ENCODE measurements around the gene CLEC19A.

Gene CLEC19A

DNA sequence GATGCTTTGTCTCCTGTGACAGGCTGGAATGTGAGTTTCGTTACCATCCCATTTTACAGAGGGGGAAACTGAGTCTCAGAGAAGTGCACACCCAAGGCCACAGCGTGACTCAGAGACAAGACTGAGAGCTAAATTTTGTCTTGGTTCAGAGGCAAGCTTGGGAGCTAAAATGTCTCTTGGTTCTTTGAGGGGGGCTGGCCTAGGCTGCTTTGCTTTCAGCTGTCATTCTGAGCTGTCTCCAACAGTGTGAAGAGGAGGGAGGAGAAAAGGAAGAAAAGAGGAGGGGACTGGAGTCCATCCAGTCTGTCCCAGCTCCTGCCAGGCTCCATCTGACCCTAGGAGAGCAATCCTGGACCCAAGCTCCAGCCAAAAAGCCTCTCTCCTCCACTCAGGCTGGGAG, at the start of gene CLEC19A:
CLEC19A (plus strand) TSS at position 301 of the 400 bp plus-strand sequence. CDS start 121 bp downstream, outside the sequence.
- no peak for DNase-seq (ENCODE audit: low read depth in 2 of 2)

DNA sequence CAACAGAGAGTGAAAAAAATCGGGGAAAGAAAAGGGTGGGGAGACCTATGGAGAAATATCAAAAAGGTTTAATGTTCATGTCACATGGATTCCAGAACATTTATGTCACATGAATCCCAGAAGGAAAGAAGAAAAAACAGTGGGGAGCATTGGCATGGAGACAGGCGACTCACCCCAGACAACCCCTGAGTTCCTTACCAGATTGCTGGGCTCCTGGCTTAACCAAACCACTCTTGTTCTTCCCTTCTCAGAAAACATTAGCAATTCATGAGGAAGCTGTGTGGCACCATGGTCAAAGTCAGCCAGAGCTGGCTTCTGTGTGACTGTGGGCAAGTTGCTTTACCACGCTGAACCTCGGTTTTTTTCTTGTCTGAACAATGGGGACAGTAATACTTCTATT, 49.6 kb upstream of the CLEC19A start:
- DNase-seq (ENCODE audit: low read depth in 2 of 2), result no peak

DNA sequence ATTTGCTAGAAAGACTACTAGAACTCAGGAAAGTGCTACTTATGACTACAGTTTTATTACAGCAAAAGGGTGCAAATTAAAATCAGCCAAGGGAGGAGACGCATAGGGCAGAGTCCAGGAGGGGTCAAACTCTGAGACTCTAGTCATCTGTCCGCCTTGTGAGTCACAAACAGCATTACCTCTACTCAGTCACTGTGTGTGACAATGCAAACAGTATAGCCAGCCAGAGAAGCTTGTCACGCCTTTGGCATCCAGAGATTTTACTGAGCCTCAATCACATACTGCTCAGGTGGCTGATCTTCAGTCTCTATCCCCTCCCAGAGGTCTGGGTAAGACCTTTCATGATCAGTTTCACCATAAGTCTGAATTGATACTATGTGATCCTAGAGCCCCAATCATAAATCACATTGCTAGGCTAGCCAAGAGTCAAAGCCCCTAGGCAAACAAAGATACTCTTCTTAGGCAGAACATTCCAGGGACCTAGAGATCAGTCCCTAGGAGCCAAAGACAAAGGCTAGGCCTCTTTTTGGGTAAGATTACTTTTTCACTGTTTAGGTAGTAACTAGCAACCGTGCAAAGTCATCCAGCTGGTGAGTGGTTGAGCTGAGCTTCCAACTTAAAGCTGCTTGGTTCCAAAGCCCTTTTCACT, 48.8 kb upstream of the CLEC19A start:
- DNase-seq (ENCODE audit: low read depth in 2 of 2), result no peak

DNA sequence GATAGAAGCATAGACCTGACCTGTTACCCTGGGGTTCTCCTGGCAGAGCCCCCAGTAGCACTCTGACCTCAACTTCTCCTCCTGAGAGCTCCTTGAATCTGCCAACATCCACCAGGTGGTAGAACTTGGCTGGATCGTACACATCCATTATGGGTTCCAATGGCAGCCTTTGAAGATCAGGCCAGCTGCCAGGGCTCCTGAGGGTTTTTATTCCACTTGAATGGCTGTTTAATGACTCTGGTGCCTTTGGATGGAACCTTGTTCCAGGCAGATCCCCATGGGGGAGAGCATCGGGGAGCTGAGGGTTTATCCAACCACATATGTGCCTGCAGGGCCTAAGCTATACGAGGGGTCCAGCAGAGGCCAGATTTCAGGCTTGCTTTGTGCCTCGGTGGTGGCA, 47.1 kb upstream of the CLEC19A start:
- no peak for DNase-seq (ENCODE audit: low read depth in 2 of 2)

DNA sequence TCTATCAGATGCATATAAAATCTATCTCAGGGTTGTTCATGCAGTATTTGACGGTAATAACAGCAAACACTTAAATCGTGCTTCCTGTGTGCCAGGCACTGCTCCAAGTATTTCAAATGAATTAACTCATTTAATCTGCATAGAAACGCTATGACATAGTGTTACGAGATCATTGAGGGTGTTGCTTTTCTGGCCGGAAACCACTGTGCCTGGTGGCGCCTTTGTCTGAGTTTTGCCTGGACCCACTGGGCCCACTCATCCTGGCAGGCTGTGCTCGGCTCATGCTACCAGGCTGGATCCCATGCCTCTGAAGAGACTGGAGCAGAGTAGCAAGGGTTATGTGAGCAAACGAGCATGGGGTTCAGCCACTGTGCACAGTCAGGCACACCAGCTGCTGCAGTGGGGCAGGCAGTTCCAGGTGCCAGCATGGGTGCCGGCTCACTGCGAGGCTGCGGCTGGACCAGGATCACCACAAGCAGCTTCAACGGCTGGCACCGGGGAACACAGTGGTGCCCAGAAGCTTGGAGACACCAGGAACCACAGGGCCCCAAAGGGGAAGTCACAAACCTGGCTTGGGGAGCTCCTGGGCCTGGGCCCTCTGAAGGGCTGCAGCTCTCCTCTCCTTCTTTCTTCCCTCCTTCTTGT, 45.9 kb upstream of the CLEC19A start:
- no peak for DNase-seq (ENCODE audit: low read depth in 2 of 2)

DNA sequence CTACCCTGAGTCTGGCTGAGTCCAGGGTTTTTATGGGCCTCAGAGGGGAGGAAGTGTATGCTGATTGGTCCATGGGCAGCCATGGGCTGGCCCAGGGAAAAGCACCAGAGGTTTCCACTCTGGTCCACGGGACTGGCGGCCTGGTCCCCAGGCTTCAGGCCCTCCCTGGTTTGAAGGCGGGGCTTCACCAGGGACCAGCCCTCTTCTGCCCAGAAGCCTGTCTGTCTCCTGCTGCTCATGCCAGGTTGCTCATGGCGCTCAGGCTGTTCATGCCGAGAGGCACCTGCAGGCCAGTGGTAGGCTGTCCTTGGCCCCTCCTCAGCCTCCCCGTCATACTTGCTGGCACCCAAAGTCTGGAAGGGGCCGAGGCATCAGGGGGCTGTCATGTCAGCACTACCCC, 45.0 kb upstream of the CLEC19A start:
- no peak for DNase-seq (ENCODE audit: low read depth in 2 of 2)

DNA sequence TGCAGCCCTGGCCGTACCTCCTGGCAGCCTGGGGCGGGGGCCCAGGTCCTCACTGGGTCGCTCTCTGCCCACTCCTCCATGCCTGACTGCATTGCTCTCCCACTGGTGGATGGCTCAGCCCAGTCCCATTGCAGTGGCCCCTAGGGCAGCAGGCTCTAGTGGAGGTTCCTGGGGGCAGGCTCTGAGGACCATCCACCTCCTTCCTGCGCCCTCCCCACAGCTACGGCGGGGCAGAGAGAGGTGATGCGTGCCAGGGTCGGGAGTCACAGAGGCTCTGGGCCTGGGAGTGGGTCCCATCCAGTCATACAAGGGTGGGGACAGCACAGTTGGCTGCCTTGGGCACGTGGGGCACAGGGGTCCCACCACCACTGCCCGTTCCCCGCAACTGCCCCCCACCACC, 44.0 kb upstream of the CLEC19A start:
- no peak for DNase-seq (ENCODE audit: low read depth in 2 of 2)

DNA sequence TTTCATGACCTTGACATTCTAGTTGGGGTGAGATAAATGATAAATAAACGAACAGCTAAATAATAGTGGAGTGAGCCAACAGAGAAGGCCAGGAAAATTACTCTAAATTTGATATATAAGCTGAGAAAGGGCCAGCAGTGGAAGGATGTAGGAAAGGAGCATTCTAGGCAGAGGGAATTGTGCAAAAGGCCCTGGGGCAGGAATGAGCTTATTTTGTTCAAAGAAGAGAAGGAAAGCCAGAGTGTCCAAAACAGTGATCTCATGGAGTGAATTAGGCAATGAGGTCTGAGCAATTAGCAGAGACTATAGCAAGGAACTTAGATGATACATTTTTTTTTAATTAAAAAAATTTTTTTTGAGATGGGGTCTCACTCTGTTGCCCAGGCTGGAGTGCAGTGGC, 43.3 kb upstream of the CLEC19A start:
- DNase-seq (ENCODE audit: low read depth in 2 of 2), result no peak

DNA sequence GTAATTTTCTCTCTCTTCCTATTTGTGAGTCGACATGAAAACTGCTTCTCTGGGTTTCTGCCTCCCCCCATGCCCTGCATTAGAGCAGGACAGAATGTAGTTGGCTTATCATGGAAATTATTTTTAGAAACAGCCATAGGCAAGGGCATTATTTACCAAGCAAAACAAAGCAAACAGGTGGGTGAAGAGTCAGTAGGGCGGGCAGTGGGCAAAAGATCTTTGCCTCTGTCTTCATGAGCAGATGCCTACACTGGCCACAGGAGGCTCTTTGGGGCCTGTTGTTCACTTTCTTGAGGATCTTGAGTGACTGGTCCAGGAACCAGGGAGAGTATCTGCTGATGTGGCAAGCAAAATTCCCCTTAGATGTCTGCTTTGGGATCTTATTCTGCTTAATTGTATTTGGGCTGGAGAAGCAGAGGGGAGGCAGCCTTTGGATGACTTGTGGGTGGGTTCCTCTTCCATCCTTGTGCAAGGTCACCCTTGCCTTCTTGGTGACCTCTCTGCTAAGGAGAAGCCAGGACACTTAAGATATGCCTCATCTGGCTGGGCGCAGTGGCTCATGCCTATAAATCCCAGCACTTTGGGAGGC, 42.5 kb upstream of the CLEC19A start:
- DNase-seq (ENCODE audit: low read depth in 2 of 2), result no peak

DNA sequence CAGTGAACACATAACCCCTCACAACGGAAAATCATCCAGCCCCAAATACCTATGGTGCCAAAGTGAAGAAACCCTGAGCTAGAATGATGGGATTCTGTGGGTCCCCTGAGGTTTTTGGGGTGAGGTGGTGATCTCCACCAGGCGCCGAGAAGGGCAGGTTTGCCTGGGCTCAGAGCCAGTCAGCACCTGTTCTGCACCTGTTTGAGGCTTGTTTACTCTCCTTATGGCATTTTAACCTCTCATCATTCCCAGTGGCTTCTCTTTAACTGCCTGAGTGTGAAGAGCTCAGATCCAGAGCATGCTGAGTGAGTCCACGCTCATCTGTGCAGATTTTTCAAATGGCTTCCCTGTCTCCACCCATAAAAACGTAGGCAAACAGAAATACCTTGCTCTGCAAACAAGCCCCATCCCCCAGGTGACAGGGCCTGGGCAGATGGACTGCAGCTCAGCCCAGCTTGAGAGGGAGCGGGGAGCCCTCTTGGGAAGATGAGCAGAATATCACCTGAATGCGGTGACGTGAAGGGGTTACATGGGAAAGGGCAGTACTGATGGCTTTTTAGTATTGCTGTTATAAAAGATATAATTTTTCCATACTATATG, 40.1 kb upstream of the CLEC19A start:
- DNase-seq (ENCODE audit: low read depth in 2 of 2), result no peak

DNA sequence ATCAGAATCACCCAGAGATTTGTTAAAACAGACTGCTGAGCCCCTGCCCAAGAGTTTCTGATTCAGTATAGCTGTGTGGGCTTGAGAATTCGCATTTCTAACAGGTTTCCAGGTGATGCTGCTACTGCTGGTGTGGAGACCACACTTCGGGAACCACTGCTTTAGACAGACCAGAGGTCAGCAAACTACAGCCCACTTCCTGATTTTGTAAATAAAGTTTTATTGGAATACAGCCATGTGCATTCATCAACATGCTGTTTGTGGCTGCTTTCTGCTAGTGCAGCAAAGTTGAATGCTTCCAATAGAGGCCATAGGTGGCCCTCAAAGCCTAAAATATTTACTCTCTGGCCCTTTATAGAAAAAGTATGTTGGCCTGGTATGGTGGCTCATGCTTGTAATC, 32.6 kb upstream of the CLEC19A start:
- no peak for DNase-seq (ENCODE audit: low read depth in 2 of 2)

DNA sequence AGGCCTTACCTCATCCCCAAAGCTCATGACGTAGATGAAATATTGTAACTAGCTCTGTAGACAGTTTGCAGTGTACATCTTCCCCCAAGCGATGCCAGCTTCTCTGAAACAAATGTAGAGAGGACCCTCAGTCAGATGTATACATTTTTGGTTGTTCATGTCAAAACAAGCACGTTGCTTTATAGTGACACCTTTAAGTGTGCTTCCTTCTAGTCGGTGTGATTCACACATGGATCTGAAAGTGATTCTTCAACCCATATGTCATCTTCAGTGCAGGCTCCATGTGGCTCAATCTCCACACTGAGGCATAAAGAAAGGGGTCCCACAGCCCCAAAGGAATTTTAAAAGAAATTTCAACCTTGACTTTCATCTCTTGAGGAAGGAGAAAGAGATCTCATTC, 30.9 kb upstream of the CLEC19A start:
- no peak for DNase-seq (ENCODE audit: low read depth in 2 of 2)

DNA sequence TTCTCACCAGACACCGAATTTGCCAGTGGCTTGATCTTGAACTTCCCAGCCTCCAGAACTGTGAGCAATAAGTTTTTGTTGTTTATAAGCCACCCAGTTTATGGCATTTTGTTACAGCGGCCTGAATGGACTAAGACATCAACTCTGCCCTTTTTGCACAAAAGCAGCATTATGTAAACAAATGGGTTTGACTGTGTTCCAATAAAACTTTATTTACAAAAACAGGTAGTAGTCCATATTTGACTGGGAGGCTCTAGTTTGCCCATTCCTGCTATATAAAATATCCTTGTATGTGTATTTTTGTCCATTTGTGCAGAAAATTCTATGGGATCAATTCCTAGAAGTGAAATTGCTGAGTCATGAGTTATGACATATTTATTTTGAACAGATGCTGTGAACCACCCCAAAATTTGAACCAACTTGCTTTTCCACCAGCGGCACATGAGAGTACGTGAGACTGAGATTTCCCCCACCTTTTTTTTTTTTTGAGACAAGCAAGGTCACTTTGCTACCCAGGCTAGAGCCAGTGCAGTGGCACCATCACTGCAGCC, 21.3 kb upstream of the CLEC19A start:
- DNase-seq (ENCODE audit: low read depth in 2 of 2), result no peak

DNA sequence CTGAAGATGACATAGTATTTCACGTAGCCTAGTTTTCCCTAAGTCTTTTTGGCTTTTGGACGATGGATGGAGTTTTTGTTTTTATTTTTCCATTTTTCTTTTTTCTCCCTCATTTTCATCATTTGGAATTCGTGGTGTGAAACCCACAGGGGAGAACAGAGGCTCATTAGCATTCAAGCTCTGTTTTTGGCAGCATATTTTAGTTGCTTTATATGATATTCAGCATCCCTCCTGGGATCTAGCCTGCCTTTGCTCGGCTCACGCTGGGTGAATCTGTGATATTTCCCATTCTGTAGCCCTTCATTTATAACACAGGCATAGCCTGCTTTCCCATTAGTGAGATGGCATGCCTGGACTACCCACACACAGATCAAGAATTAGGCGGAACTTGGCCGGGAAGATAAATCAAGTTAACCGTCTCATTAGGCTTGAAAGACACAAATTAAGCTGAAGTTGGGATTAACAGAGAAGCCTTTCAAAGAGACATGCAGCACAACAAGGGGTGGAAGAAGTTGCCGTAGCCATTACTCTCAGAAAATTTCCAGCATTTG, 20.1 kb upstream of the CLEC19A start:
- DNase-seq (ENCODE audit: low read depth in 2 of 2), result no peak

DNA sequence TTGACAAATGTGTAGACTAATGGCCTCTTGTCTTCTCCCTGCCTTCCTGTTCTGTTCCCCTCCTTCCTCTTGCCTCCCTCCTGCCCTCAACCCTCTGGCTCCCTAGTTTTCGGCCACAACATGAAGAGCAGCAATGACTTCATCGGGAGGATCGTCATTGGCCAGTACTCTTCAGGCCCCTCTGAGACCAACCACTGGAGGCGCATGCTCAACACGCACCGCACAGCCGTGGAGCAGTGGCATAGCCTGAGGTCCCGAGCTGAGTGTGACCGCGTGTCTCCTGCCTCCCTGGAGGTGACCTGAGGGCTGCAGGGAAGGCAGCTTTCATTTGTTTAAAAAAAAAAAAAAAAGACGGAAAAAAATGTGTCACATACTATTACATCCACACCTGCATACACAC, 18.8 kb upstream of the CLEC19A start:
- no peak for DNase-seq (ENCODE audit: low read depth in 2 of 2)

DNA sequence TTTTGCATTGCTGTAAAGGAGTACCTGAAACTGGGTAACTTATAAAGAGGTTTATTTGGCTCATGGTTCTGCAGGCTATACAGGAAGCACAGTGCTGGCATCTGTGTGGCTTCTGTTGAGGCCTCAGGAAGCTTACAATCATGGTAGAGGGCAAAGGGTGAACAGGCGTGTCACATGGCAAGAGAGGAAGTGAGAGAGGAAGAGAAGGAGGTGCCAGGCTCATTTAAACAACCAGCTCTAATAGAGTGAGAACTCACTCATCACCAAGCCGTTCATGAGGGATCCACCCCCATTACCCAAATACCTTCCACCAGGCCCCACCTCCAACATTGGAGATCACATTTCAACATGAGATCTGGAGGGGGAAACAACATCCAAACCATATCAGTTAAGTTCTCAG, 16.4 kb upstream of the CLEC19A start:
- no peak for DNase-seq (ENCODE audit: low read depth in 2 of 2)

DNA sequence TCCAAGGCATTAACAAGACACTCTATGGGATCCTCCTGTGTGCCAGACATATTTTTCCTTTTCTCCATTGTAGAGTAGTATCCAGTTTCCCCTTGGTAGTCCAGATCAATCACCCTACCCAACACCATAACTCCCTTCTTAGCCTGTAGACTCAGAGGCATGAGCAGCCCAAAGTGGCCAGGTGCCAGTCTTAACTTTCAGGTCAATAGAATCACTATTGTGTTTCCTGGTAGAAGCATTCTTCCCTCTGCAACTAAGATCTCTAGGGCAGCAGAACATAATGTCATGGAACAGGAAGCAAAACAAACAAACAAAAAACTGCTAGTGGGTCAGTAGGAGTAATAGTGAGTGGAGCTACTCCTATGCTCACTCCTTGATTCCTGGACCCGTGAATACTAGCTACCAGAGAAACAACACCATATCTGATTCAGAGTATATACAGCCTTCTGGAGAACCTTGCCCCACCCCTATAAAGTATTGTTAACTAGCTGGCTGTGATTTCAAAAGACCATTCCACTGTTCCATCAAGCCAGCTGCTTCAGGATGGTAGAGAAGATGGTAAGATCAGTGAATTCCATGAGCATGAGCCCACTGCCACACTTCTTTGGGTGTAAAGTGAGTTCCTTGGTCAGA, 11.2 kb upstream of the CLEC19A start:
- DNase-seq (ENCODE audit: low read depth in 2 of 2), result no peak

DNA sequence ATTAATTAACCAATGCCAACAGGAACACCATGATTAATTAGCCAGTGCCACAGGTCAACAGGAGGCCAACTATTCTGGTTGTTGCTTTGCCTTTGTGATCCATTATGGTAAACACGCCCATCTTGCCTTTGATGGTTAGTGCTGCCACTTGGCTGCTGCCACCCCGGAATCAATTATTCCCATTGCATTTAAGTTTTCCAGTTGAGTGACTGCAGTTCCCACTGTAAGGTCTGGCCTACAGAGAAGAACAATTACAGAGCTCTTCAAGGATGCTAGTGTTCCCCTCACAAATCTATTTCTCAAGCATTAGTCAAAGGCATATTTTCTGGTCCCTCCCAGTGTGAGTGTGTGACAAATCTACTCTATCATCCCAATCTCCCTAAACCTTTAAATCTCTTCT, 7.1 kb upstream of the CLEC19A start:
- DNase-seq (ENCODE audit: low read depth in 2 of 2), result no peak

DNA sequence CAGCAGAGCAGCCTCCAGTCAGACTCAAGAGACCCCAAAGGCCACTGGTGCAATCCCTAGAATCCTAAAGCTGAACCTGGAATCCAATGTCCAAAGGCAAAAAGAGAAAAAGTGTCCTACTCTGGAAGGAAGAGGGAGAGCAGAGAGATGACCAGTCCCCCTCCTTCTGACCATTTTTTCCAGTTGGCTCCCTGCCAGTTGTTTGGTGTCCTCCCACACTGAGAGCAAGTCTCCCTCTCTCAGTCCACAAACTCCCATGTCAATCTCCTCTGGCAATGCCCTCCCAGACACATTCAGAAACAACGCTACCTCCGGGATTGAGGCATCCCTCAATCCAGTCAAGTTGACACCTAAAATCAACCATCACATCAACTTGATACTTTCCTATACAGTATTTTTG, 4.3 kb upstream of the CLEC19A start:
- DNase-seq (ENCODE audit: low read depth in 2 of 2), result no peak

DNA sequence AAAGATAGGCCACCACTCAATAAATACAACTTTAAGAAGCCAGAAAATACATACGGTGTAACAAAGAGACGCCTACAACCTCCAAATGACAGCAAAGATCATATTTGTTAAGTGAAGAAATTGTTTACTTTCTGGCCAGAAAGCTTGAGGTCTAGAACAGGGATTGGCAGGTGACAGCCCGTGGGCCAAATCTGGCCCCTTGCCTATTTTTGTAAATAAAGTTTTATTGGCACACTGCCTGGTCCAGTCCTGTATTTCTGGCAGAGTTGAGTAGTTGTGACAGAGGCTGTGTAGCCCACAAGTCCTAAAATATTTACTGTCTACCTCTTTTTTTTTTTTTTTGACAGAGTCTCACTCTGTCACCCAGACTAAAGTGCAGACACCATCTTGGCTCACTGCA, 3.4 kb upstream of the CLEC19A start:
- DNase-seq (ENCODE audit: low read depth in 2 of 2), result no peak

DNA sequence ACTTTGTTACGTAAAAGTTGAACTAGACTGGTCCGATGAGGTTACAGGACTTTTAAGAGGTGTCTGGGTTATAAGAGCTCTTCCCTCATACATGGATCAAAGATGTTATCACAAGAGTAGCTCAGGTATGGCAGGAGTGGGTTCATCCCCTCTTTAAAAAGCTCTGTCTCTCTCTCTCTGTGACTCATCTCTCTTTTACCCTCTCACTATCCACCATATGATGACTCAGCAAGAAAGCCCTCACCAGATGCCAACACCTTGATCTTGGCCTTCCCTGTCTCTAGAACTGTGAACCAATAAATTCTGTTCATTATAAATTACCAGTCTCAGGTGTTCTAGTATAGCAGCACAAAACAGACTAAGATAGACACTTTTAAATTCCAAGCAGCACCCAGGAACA, 1.9 kb upstream of the CLEC19A start:
- DNase-seq (ENCODE audit: low read depth in 2 of 2), result no peak

DNA sequence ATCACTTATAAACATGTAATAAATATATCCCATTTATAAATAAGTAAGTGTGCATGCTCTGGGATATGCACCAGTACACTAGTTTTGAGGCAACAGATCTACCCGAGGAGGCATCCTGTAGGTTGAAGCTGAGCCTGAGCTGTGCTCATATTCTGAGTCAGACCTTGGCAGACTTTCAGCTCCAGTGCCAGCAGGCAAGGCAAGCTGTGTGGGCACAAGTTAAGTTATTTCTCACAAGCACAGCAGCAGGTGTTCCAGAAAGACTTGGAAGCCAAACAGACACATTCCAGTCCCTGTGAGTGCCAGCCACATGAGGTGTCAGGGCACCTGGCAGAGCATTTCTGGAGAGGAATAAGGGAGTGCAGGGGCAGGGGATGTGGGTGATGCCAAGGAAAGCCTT, 1.3 kb upstream of the CLEC19A start:
- DNase-seq (ENCODE audit: low read depth in 2 of 2), result no peak
